Liver (tissue), 9 donors: ENCODE measurements around the gene TSPEAR. TPM values are rescaled to one million over a fixed set of nuclear protein-coding genes. Genes with fewer than 3 reads are reported as not detected.
"Not testable (repeated sequence)": the region's sequence is repeated elsewhere in the genome, so short reads cannot be mapped to it uniquely, and the experiment has no call there.

Experiments used
- DNase-seq: peaks from one replicate; pipeline ENCODE4 v3.0.0-alpha.2; 2017; ENCODE audit warnings: low spot score
- H3K27ac ChIP-seq, 2 donors: one replicate each; pipeline ENCODE4 v1.7.0; 2013; ENCODE audit warnings: inconsistent platforms in 2 of 2, low read length in 2 of 2, control low read depth in 1 of 2, low read depth in 1 of 2, mild to moderate bottlenecking in 1 of 2
- H3K27me3 ChIP-seq, 4 donors: one replicate each; pipeline versions ENCODE4 v1.6.1 to v1.7.0; 2013; ENCODE audit warnings: low read length in 3 of 4, inconsistent platforms in 1 of 4, mild to moderate bottlenecking in 1 of 4, moderate library complexity in 1 of 4; ENCODE audit not compliant: control insufficient read depth in 4 of 4, insufficient read depth in 4 of 4
- H3K36me3 ChIP-seq, 4 donors: one replicate each; pipeline versions ENCODE4 v1.6.1 to v1.7.0; 2013; ENCODE audit warnings: low read length in 3 of 4, mild to moderate bottlenecking in 3 of 4, low read depth in 1 of 4, moderate library complexity in 1 of 4; ENCODE audit not compliant: control insufficient read depth in 4 of 4, insufficient read depth in 3 of 4
- H3K4me1 ChIP-seq, 4 donors: one replicate each; pipeline versions ENCODE4 v1.6.1 to v1.7.0; 2013; ENCODE audit warnings: low read length in 3 of 4, mild to moderate bottlenecking in 3 of 4, moderate library complexity in 1 of 4; ENCODE audit not compliant: control insufficient read depth in 4 of 4, insufficient read depth in 4 of 4
- H3K4me3 ChIP-seq, 3 donors: one replicate each; pipeline versions ENCODE4 v1.6.1 to v1.7.0; 2013; ENCODE audit warnings: low read length in 3 of 3, control low read depth in 1 of 3, low read depth in 1 of 3, mild to moderate bottlenecking in 1 of 3
- H3K9ac ChIP-seq, 2 donors: one replicate each; pipeline ENCODE4 v1.7.0; 2013; ENCODE audit warnings: low read length in 2 of 2, mild to moderate bottlenecking in 2 of 2, moderate library complexity in 2 of 2, control low read depth in 1 of 2, low read depth in 1 of 2
- H3K9me3 ChIP-seq, 4 donors: one replicate each; pipeline versions ENCODE4 v1.6.1 to v1.7.0; 2013; ENCODE audit warnings: low read length in 3 of 4; ENCODE audit not compliant: control insufficient read depth in 4 of 4
- EGR1 ChIP-seq, 2 donors: IDR thresholded peaks; 2 replicates each; pipeline ENCODE4 v1.6.1; 2016 to 2018; ENCODE audit warnings: antibody characterized with exemption in 2 of 2, low read depth in 2 of 2
- FOXA1 ChIP-seq: IDR thresholded peaks from 2 replicates; pipeline ENCODE4 v1.6.1; 2016; ENCODE audit warnings: antibody characterized with exemption
- FOXA2 ChIP-seq: IDR thresholded peaks from 2 replicates; pipeline ENCODE4 v1.6.1; 2016; ENCODE audit warnings: antibody characterized with exemption
- GABPA ChIP-seq, 2 donors: IDR thresholded peaks in 1 of 2; conservative IDR thresholded peaks in 1 of 2; 2 replicates each; pipeline ENCODE4 v1.6.1; 2016; ENCODE audit warnings: antibody characterized with exemption in 2 of 2, mild to moderate bottlenecking in 1 of 2, moderate library complexity in 1 of 2
- HNF4A ChIP-seq, 2 donors: conservative IDR thresholded peaks; 2 replicates each; pipeline ENCODE4 v1.6.1; 2016; ENCODE audit warnings: antibody characterized with exemption in 2 of 2, mild to moderate bottlenecking in 2 of 2
- HNF4G ChIP-seq: IDR thresholded peaks from 2 replicates; pipeline ENCODE4 v1.6.1; 2016; ENCODE audit warnings: antibody characterized with exemption
- JUND ChIP-seq, 2 donors: IDR thresholded peaks; 2 replicates each; pipeline ENCODE4 v1.6.1; 2016; ENCODE audit warnings: antibody characterized with exemption in 2 of 2
- NR2F2 ChIP-seq: IDR thresholded peaks from 2 replicates; pipeline ENCODE4 v1.6.1; 2016; ENCODE audit warnings: antibody characterized with exemption
- RAD21 ChIP-seq, 2 donors: IDR thresholded peaks; 2 replicates each; pipeline ENCODE4 v1.6.1; 2016; ENCODE audit warnings: antibody characterized with exemption in 2 of 2, mild to moderate bottlenecking in 2 of 2
- REST ChIP-seq: IDR thresholded peaks from 2 replicates; pipeline ENCODE4 v1.6.1; 2016; ENCODE audit warnings: antibody characterized with exemption, mild to moderate bottlenecking
- RXRA ChIP-seq, 2 donors: IDR thresholded peaks; 2 replicates each; pipeline ENCODE4 v1.6.1; 2017 to 2018; ENCODE audit warnings: antibody characterized with exemption in 2 of 2, mild to moderate bottlenecking in 1 of 2
- SP1 ChIP-seq: IDR thresholded peaks from 2 replicates; pipeline ENCODE4 v1.6.1; 2018; ENCODE audit warnings: antibody characterized with exemption, mild to moderate bottlenecking
- TAF1 ChIP-seq: conservative IDR thresholded peaks from 2 replicates; pipeline ENCODE4 v1.6.1; 2016; ENCODE audit warnings: antibody characterized with exemption, mild to moderate bottlenecking
- YY1 ChIP-seq: IDR thresholded peaks from 2 replicates; pipeline ENCODE4 v1.6.1; 2016; ENCODE audit warnings: antibody characterized with exemption, mild to moderate bottlenecking
- WGBS: extraction: QIAGEN DNeasy Blood & Tissue Kit; methylation state at CpG from one replicate; pipeline ENCODE4 v1.1.7; 2013; 5-methylcytosine and 5-hydroxymethylcytosine counted together
- polyA plus RNA-seq, 2 donors: library from polyadenylated mRNA; stranded (reverse) in 1 of 2; unstranded in 1 of 2; fragments of 200-250 nt in 1 of 2; fragments of >200 nt in 1 of 2; fragmentation: Nextera tagmentation in 1 of 2; extraction: Ambion mirVana in 1 of 2; gene quantifications; one replicate each; pipeline versions ENCODE4 v1.2.1 to v1.2.3, GENCODE V29; 2013 to 2015
- total RNA-seq, 2 donors: library from RNA; depleted of rRNA; stranded (reverse); fragments of >200 nt; gene quantifications; one replicate each; pipeline ENCODE4 v1.2.3, GENCODE V29; 2014
- TF ChIP-seq, protein P1 (sequence below): IDR thresholded peaks from 2 replicates; pipeline ENCODE4 v1.6.1; 2016; ENCODE audit warnings: antibody characterized with exemption
- TF ChIP-seq, protein P2 (sequence below): IDR thresholded peaks from 2 replicates; pipeline ENCODE4 v1.6.1; 2016; ENCODE audit warnings: antibody characterized with exemption
- TF ChIP-seq, protein P3 (sequence below): IDR thresholded peaks from 2 replicates; pipeline ENCODE4 v1.6.1; 2016; ENCODE audit warnings: antibody characterized with exemption
- TF ChIP-seq, protein P4 (sequence below): fragments of 150-350 bp; IDR thresholded peaks from 2 replicates; pipeline ENCODE4 v1.5.1; 2017; ENCODE audit warnings: improper control_type of control experiment, low read depth, low read length; ENCODE audit not compliant: missing input control
- donor health status: healthy.
- donor health status: healthy.
- donor health status: healthy.
- donor health status: healthy.
- donor health status: healthy.

Gene TSPEAR
- total and polyA plus RNA-seq, 4 donors: under 0.01 to 0.14 (median 0.01) TPM; not detected in 1

GRCh38 chr21:44611551-44611950, 99.8 kb downstream of the TSPEAR start:
- DNase-seq: no peak
- H3K27ac ChIP-seq: no peak overlapping the region
- no peaks in the 10 kb centered on the region for H3K36me3 ChIP-seq
- TF ChIP-seq, protein P1, sequence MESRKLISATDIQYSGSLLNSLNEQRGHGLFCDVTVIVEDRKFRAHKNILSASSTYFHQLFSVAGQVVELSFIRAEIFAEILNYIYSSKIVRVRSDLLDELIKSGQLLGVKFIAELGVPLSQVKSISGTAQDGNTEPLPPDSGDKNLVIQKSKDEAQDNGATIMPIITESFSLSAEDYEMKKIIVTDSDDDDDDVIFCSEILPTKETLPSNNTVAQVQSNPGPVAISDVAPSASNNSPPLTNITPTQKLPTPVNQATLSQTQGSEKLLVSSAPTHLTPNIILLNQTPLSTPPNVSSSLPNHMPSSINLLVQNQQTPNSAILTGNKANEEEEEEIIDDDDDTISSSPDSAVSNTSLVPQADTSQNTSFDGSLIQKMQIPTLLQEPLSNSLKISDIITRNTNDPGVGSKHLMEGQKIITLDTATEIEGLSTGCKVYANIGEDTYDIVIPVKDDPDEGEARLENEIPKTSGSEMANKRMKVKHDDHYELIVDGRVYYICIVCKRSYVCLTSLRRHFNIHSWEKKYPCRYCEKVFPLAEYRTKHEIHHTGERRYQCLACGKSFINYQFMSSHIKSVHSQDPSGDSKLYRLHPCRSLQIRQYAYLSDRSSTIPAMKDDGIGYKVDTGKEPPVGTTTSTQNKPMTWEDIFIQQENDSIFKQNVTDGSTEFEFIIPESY: no peak
- TF ChIP-seq, protein P2, sequence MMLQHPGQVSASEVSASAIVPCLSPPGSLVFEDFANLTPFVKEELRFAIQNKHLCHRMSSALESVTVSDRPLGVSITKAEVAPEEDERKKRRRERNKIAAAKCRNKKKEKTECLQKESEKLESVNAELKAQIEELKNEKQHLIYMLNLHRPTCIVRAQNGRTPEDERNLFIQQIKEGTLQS: no peak
- TF ChIP-seq REST (no peak), JUND (IDR thresholded peaks at IDR 0.05) (no peak), RXRA (IDR thresholded peaks at IDR 0.05) (no peak), NR2F2 (no peak), YY1 (no peak), FOXA1 (no peak), TAF1 (no peak), SP1 (no peak), HNF4G (no peak), HNF4A (conservative IDR thresholded peaks at IDR 0.05) (no peak), GABPA (IDR thresholded peaks at IDR 0.05 in 1 of 2, conservative IDR thresholded peaks at IDR 0.05 in 1 of 2) (no peak), FOXA2 (no peak), RAD21 (IDR thresholded peaks at IDR 0.05) (no peak), EGR1 (IDR thresholded peaks at IDR 0.05; ENCODE audit: low read depth in 2 of 2) (no peak)
- TF ChIP-seq, protein P3, sequence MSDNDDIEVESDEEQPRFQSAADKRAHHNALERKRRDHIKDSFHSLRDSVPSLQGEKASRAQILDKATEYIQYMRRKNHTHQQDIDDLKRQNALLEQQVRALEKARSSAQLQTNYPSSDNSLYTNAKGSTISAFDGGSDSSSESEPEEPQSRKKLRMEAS: no peak
- TF ChIP-seq, protein P4, sequence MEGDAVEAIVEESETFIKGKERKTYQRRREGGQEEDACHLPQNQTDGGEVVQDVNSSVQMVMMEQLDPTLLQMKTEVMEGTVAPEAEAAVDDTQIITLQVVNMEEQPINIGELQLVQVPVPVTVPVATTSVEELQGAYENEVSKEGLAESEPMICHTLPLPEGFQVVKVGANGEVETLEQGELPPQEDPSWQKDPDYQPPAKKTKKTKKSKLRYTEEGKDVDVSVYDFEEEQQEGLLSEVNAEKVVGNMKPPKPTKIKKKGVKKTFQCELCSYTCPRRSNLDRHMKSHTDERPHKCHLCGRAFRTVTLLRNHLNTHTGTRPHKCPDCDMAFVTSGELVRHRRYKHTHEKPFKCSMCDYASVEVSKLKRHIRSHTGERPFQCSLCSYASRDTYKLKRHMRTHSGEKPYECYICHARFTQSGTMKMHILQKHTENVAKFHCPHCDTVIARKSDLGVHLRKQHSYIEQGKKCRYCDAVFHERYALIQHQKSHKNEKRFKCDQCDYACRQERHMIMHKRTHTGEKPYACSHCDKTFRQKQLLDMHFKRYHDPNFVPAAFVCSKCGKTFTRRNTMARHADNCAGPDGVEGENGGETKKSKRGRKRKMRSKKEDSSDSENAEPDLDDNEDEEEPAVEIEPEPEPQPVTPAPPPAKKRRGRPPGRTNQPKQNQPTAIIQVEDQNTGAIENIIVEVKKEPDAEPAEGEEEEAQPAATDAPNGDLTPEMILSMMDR: no peak
- no peak overlapping the region for H3K4me3 ChIP-seq
- peaks cover 0 to 11% (median 1%) of the 10 kb centered on the region in 4 donors for H3K9me3 ChIP-seq
- H3K27me3 ChIP-seq: no peaks in the 10 kb centered on the region
- no peak overlapping the region for H3K9ac ChIP-seq
- H3K4me1 ChIP-seq: no peaks in the 10 kb centered on the region
- WGBS: 82% methylated on average over 4 of the region's 4 CpGs

DNA sequence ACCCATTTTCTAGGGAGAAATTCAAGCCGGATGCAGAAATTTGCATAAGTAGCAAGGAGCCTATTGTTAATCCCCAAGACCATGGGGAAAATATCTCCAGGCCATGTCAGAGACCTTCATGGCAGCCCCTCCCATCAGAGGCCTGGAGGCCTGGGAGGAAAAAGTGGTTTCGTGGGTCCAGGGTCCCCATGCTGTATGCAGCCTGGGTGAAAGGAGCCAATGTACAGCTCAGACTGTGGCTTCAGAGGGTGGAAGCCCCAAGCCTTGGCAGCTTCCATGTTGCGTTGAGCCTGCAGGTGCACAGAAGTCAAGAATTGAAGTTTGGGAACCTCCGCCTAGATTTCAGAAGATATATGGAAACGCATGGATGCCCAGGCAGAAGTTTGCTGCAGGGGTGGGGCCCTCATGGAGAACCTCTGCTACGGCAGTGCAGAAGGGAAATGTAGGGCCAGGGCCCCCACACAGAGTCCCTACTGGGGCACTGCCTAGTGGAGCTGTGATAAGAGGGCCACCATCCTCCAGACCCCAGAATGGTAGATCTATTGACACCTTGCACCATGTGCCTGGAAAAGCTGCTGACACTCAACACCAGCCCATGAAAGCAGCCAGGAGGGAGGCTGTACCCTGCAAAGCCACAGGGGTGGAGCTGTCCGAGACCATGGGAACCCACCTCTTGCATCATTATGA, 101.1 kb downstream of the TSPEAR start:
- DNase-seq, H3K36me3 ChIP-seq, H3K9ac ChIP-seq, H3K4me3 ChIP-seq, H3K27ac ChIP-seq, H3K27me3 ChIP-seq, H3K4me1 ChIP-seq: not testable (repeated sequence)
- peaks cover 0 to 11% (median 1%) of the 10 kb centered on the region in 4 donors for H3K9me3 ChIP-seq
- 92% methylated on average over 7 of the region's 7 CpGs for WGBS
